ENCODE data around the gene ABCG8.
"Not testable (repeated sequence)": the region's sequence is repeated elsewhere in the genome, so short reads cannot be mapped to it uniquely, and the experiment has no call there.

ABCG8 gene

GRCh38 chr2:43905871-43906270 lies 67.1 kb downstream of the ABCG8 start:
- no peak overlapping the region for H3K4me3 ChIP-seq (ENCODE audit: low read depth, low read length)
- no peak for DNase-seq (ENCODE audit: low read depth)
- TF ChIP-seq MYC (IDR thresholded peaks at IDR 0.05; ENCODE audit: low read depth, low read length) (no peak), POLR2A (IDR thresholded peaks at IDR 0.05; ENCODE audit: extremely low read depth, insufficient read length) (no peak), MAX (IDR thresholded peaks at IDR 0.05; ENCODE audit: low read depth, low read length) (no peak)
- TF ChIP-seq, protein P1, sequence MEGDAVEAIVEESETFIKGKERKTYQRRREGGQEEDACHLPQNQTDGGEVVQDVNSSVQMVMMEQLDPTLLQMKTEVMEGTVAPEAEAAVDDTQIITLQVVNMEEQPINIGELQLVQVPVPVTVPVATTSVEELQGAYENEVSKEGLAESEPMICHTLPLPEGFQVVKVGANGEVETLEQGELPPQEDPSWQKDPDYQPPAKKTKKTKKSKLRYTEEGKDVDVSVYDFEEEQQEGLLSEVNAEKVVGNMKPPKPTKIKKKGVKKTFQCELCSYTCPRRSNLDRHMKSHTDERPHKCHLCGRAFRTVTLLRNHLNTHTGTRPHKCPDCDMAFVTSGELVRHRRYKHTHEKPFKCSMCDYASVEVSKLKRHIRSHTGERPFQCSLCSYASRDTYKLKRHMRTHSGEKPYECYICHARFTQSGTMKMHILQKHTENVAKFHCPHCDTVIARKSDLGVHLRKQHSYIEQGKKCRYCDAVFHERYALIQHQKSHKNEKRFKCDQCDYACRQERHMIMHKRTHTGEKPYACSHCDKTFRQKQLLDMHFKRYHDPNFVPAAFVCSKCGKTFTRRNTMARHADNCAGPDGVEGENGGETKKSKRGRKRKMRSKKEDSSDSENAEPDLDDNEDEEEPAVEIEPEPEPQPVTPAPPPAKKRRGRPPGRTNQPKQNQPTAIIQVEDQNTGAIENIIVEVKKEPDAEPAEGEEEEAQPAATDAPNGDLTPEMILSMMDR (IDR thresholded peaks at IDR 0.05; ENCODE audit: low read depth, low read length) = no peak

GRCh38 chr2:43906448-43907109 lies 67.8 kb downstream of the ABCG8 start:
- TF ChIP-seq, protein P1 (IDR thresholded peaks at IDR 0.05; ENCODE audit: low read depth, low read length) = no peak
- DNase-seq (ENCODE audit: low read depth) = no peak
- H3K4me3 ChIP-seq (ENCODE audit: low read depth, low read length) = no peak overlapping the region

DNA sequence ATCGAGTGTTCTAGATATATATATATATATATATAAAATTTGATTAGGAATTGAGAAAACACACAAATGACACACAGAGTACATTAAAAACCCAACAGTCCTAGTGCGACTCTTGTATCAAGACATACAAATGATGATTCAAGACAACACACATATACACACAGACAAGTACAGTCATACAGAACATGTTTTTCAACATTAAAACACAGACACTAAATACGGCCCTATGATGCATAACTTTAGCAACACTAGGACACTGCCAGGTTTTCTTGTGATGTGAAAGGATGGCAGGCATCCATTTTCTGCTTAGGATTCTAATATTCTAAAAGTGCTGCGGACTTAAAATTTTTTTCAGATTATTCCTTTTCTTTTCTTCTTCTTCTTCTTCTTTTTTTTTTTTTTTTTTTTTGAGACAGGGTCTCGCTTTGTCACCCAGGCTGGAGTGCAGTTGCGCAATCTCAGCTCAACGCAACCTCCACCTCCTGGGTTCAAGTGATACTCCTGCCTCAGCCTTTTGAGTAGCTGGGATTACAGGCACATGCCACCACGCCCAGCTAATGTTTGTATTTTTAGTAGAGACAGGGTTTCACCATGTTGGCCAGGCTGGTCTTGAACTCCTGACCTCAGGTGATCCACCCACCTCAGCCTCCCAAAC lies 72.5 kb downstream of the ABCG8 start:
- not testable (repeated sequence) for H3K4me3 ChIP-seq (ENCODE audit: low read depth, low read length); DNase-seq (ENCODE audit: low read depth)

DNA sequence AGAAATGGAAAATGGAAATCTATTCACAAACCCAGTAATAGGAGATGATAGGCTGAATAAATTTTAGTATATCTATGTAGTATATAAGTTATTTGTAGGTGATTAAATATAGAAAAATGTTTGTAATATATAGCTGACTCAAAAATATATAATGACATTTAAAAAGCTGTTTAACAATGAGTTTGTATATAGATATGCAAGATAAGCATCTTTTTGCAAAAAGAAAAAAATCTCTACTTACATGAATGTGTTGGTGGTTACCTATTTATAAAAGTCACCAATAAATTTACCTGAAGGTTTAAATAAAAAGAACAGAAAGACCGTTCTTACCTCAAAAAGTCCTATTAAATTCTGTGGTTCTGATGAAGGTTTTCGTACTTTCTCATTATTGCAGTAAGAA lies 85.7 kb downstream of the ABCG8 start:
- DNase-seq (ENCODE audit: low read depth) = no peak
- H3K4me3 ChIP-seq (ENCODE audit: low read depth, low read length) = no peak overlapping the region
- no peak for TF ChIP-seq MAX (IDR thresholded peaks at IDR 0.05; ENCODE audit: low read depth, low read length)
- TF ChIP-seq, protein P1 (IDR thresholded peaks at IDR 0.05; ENCODE audit: low read depth, low read length) = no peak
- TF ChIP-seq MYC (IDR thresholded peaks at IDR 0.05; ENCODE audit: low read depth, low read length) = no peak
- TF ChIP-seq POLR2A (IDR thresholded peaks at IDR 0.05; ENCODE audit: extremely low read depth, insufficient read length) = no peak

- no peak for DNase-seq (ENCODE audit: low read depth)
- no peak overlapping the region for H3K4me3 ChIP-seq (ENCODE audit: low read depth, low read length)
- TF ChIP-seq POLR2A (IDR thresholded peaks at IDR 0.05; ENCODE audit: extremely low read depth, insufficient read length) (no peak), MYC (IDR thresholded peaks at IDR 0.05; ENCODE audit: low read depth, low read length) (no peak), MAX (IDR thresholded peaks at IDR 0.05; ENCODE audit: low read depth, low read length) (no peak)
- TF ChIP-seq, protein P1 (IDR thresholded peaks at IDR 0.05; ENCODE audit: low read depth, low read length) = no peak
Measured at GRCh38 chr2:43925431-43925830, 86.7 kb downstream of the ABCG8 start.

DNA sequence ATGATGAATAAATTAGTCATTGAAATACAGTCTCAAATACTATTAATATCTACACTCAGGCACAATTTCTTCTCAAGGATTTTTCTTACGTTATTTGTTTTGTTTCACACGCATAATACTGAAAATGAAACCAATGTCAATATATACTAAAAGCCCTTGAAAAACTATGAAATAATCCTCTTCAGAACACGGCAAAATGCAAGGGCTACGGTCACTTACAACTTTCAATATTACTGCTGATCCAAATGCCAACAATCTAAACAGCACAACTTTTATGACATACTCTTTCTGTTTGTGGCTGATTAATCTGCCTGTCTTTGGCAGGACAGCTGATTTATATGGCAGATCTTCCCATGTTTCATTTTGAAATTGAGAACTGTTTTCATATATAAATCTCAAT lies 88.7 kb downstream of the ABCG8 start:
- H3K4me3 ChIP-seq (ENCODE audit: low read depth, low read length) = no peak overlapping the region
- DNase-seq (ENCODE audit: low read depth) = no peak

More for the DNA sequence above, 88.7 kb downstream of the ABCG8 start:
- TF ChIP-seq MYC (IDR thresholded peaks at IDR 0.05; ENCODE audit: low read depth, low read length) (no peak), POLR2A (IDR thresholded peaks at IDR 0.05; ENCODE audit: extremely low read depth, insufficient read length) (no peak), MAX (IDR thresholded peaks at IDR 0.05; ENCODE audit: low read depth, low read length) (no peak)
- TF ChIP-seq, protein P1 (IDR thresholded peaks at IDR 0.05; ENCODE audit: low read depth, low read length) = no peak

Measured in NB4 (cell line).